Muscle layer of colon (tissue), 2 donors: ENCODE measurements around the gene USP16.
"Not testable (repeated sequence)": the region's sequence is repeated elsewhere in the genome, so short reads cannot be mapped to it uniquely, and the experiment has no call there.

Experiments used
- H3K27ac ChIP-seq: one replicate; pipeline ENCODE4 v1.7.0; 2013; ENCODE audit warnings: low read depth, mild to moderate bottlenecking, low read length, moderate library complexity
- H3K27me3 ChIP-seq, 2 donors: one replicate each; pipeline ENCODE4 v1.7.0; 2013; ENCODE audit warnings: low read length in 2 of 2, mild to moderate bottlenecking in 2 of 2; ENCODE audit not compliant: insufficient read depth in 2 of 2, control insufficient read depth in 1 of 2
- H3K36me3 ChIP-seq: one replicate; pipeline ENCODE4 v1.7.0; 2013; ENCODE audit warnings: mild to moderate bottlenecking, low read length; ENCODE audit not compliant: insufficient read depth
- H3K4me1 ChIP-seq: one replicate; pipeline ENCODE4 v1.7.0; 2013; ENCODE audit warnings: mild to moderate bottlenecking, low read length; ENCODE audit not compliant: insufficient read depth
- H3K4me3 ChIP-seq, 2 donors: one replicate each; pipeline ENCODE4 v1.7.0; 2013; ENCODE audit warnings: low read length in 2 of 2, low read depth in 1 of 2, mild to moderate bottlenecking in 1 of 2, moderate library complexity in 1 of 2
- H3K9ac ChIP-seq: one replicate; pipeline ENCODE4 v1.7.0; 2013; ENCODE audit warnings: low read length
- H3K9me3 ChIP-seq: one replicate; pipeline ENCODE4 v1.7.0; 2013; ENCODE audit warnings: mild to moderate bottlenecking, low read length
- donor health status: abdominal sarcoma.
- donor health status: Adenocarcinoma of cecum.

Gene USP16

GRCh38 chr21:29007135-29007534 is 17.3 kb upstream of the USP16 start:
- H3K27ac ChIP-seq, result no peak overlapping the region
- no peak overlapping the region for H3K4me3 ChIP-seq
- no peaks in the 10 kb centered on the region for H3K27me3 ChIP-seq
- H3K9ac ChIP-seq, result no peak overlapping the region
- no peaks in the 10 kb centered on the region for H3K9me3 ChIP-seq
- peaks cover 9% of the 10 kb centered on the region for H3K36me3 ChIP-seq
- H3K4me1 ChIP-seq, result peaks cover 6% of the 10 kb centered on the region

- H3K9ac ChIP-seq, result no peak overlapping the region
- H3K27me3 ChIP-seq, result no peaks in the 10 kb centered on the region
- H3K27ac ChIP-seq, result no peak overlapping the region
- H3K9me3 ChIP-seq, result no peaks in the 10 kb centered on the region
- H3K36me3 ChIP-seq, result peaks cover 9% of the 10 kb centered on the region
- peaks cover 6% of the 10 kb centered on the region for H3K4me1 ChIP-seq
- H3K4me3 ChIP-seq, result no peak overlapping the region
These were observed 16.7 kb upstream of the USP16 start for GRCh38 chr21:29007810-29008209.

- Histone ChIP-seq H3K27ac (no peak overlapping the region), H3K27me3 (no peaks in the 10 kb centered on the region), H3K9me3 (no peaks in the 10 kb centered on the region), H3K9ac (no peak overlapping the region), H3K4me1 (peaks cover 5% of the 10 kb centered on the region), H3K36me3 (peaks cover 9% of the 10 kb centered on the region), H3K4me3 (no peak overlapping the region)
These were observed 16.1 kb upstream of the USP16 start for GRCh38 chr21:29008367-29008766.

- not testable (repeated sequence) for H3K4me3 ChIP-seq, H3K36me3 ChIP-seq, H3K9ac ChIP-seq, H3K27me3 ChIP-seq, H3K27ac ChIP-seq, H3K9me3 ChIP-seq, H3K4me1 ChIP-seq
These were observed 13.2 kb upstream of the USP16 start for GRCh38 chr21:29011236-29011635.

- Histone ChIP-seq H3K9me3 (no peaks in the 10 kb centered on the region), H3K36me3 (no peaks in the 10 kb centered on the region), H3K27me3 (no peaks in the 10 kb centered on the region), H3K4me1 (peaks cover 17% of the 10 kb centered on the region), H3K9ac (peak overlapping the region; percentile 8), H3K27ac (no peak overlapping the region), H3K4me3 (peak overlapping the region in 1 of 2 donors; percentile 94)
These were observed 6.7 kb upstream of the USP16 start for GRCh38 chr21:29017639-29018237.

- H3K36me3 ChIP-seq, result no peaks in the 10 kb centered on the region
- peak overlapping the region; percentile 79 for H3K27ac ChIP-seq
- no peaks in the 10 kb centered on the region for H3K9me3 ChIP-seq
- peak overlapping the region; percentile 66 to 94 for H3K4me3 ChIP-seq
- peak overlapping the region; percentile 8 for H3K9ac ChIP-seq
- H3K4me1 ChIP-seq, result peaks cover 17% of the 10 kb centered on the region
- no peaks in the 10 kb centered on the region for H3K27me3 ChIP-seq
These were observed 5.9 kb upstream of the USP16 start for GRCh38 chr21:29018540-29018939.

GRCh38 chr21:29022166-29022565 is 2.3 kb upstream of the USP16 start:
- Histone ChIP-seq H3K9me3 (no peaks in the 10 kb centered on the region), H3K4me1 (peaks cover 26% of the 10 kb centered on the region), H3K27me3 (no peaks in the 10 kb centered on the region), H3K27ac (no peak overlapping the region), H3K4me3 (no peak overlapping the region), H3K9ac (no peak overlapping the region), H3K36me3 (no peaks in the 10 kb centered on the region)

- Histone ChIP-seq H3K9me3 (no peaks in the 10 kb centered on the region), H3K4me3 (peak overlapping the region; percentile 53 to 90), H3K36me3 (peaks cover 4% of the 10 kb centered on the region), H3K4me1 (peaks cover 9% of the 10 kb centered on the region), H3K27ac (peak overlapping the region; percentile 91), H3K27me3 (no peaks in the 10 kb centered on the region), H3K9ac (peak overlapping the region; percentile 96)
These were observed 853 bp downstream of the USP16 start for GRCh38 chr21:29025328-29025713.

GRCh38 chr21:29029524-29029923 is 5.1 kb downstream of the USP16 start:
- no peak overlapping the region for H3K27ac ChIP-seq
- no peak overlapping the region for H3K9ac ChIP-seq
- H3K4me1 ChIP-seq, result peaks cover 9% of the 10 kb centered on the region
- no peaks in the 10 kb centered on the region for H3K27me3 ChIP-seq
- no peak overlapping the region for H3K4me3 ChIP-seq
- no peaks in the 10 kb centered on the region for H3K9me3 ChIP-seq
- H3K36me3 ChIP-seq, result peaks cover 41% of the 10 kb centered on the region

GRCh38 chr21:29030909-29031308 is 6.4 kb downstream of the USP16 start:
- no peaks in the 10 kb centered on the region for H3K27me3 ChIP-seq
- no peak overlapping the region for H3K27ac ChIP-seq
- H3K36me3 ChIP-seq, result peaks cover 48% of the 10 kb centered on the region
- H3K9me3 ChIP-seq, result no peaks in the 10 kb centered on the region
- no peak overlapping the region for H3K4me3 ChIP-seq
- peaks cover 2% of the 10 kb centered on the region for H3K4me1 ChIP-seq
- H3K9ac ChIP-seq, result no peak overlapping the region

GRCh38 chr21:29033301-29033700 is 8.8 kb downstream of the USP16 start:
- Histone ChIP-seq H3K4me1 (no peaks in the 10 kb centered on the region), H3K27me3 (no peaks in the 10 kb centered on the region), H3K4me3 (no peak overlapping the region), H3K9me3 (no peaks in the 10 kb centered on the region), H3K36me3 (peaks cover 72% of the 10 kb centered on the region), H3K9ac (no peak overlapping the region), H3K27ac (no peak overlapping the region)

GRCh38 chr21:29033871-29034270 is 9.4 kb downstream of the USP16 start:
- Histone ChIP-seq H3K4me1 (no peaks in the 10 kb centered on the region), H3K9ac (no peak overlapping the region), H3K27ac (no peak overlapping the region), H3K27me3 (no peaks in the 10 kb centered on the region), H3K9me3 (no peaks in the 10 kb centered on the region), H3K4me3 (no peak overlapping the region), H3K36me3 (peaks cover 77% of the 10 kb centered on the region)
